ENCODE results near the gene CNOT6L.

The CNOT6L gene

DNA sequence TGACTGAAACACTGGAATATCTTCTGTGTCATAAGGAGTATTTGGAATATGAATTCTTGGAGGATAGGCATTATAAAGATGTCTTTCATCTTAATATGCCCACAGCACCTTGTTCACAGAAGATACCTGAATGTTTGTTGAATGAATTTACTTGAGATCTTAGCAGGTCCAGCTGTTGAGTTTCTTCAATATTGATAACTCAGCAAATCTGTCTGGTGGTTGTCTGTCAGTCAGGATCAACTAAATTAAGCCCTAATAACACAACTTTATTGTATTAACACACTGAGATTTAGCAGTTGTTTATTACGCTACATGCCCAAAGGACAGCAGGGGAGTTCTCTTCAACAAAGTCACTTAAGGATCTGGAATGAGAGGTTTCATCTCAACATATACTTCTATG lies 106.5 kb downstream of the CNOT6L start:
- no peak for DNase-seq (ENCODE audit: low spot score)

DNA sequence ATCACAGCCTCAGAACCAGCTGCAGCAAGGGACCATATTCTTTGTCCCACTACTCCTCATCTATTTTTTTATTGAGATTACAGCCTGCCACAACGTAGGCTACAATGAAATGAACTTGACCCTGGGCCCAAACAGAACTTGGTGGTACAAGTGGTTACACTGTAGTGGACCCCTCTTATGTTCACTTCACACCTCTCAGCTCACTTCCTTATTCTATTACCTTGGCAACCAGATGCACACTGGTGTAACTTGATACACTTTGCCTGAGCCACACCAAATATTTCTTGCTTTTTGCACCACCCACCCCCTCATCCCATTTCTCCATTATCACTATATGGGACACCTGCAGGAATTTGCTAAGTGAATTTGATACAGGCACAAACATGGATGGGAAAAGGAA lies 107.7 kb downstream of the CNOT6L start:
- no peak for DNase-seq (ENCODE audit: low spot score)

DNA sequence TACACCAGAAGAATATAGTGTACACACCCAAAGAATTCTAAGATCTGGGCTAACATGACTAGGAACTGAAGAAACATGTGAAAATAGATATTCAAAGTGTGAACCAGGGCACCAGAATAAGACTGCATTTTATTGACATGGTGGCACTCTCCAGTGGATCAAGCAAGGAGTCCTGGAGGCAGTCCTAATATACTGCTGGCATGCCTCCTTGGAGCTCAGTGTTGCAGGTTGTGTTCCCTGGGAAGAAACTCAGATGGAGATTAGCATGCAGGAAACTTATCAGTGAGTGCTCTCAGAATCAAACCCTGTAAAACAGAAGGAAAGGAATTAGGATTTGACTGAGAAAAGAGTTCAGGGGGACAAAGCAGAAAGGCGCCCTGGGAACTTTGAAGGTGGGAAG lies 108.5 kb downstream of the CNOT6L start:
- DNase-seq (ENCODE audit: low spot score): no peak

DNA sequence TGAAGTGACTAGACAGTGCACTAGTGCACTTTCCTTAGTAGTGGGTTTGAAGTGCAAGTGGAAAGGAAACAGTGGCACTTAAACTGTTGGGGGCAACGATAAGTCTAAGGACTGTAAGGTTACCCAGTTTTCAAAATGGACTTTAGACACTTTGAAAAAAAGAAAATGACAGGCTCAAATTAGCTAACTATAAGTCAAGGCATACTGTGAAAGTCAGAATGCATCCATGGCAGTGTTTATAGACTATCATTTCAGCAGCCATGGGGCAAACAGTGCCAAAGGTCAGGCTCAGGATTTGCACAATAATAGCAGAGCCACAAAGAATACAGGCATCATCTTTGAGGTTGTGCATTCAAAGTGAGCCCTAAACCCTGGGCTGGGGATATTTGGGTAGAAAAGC lies 109.1 kb downstream of the CNOT6L start:
- no peak for DNase-seq (ENCODE audit: low spot score)

DNA sequence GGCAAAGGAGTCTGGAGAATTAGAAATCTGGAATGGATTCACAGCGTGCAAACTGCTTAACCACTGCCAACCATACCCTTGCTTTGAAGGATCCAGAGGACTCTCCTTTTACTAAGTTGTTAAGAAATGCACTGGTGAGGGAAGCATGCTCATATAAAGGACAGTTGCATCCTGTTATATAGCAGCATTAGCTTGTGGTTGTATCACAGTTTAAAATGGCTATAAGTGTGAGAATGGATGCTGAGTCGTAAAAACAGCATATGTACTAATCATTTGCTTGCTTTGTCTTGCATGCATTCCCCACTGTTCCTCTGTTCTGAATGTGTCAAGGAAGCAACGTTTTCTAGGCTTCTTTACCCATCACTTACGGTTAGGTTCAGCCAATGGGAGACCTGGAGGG lies 112.5 kb downstream of the CNOT6L start:
- DNase-seq (ENCODE audit: low spot score): no peak

DNA sequence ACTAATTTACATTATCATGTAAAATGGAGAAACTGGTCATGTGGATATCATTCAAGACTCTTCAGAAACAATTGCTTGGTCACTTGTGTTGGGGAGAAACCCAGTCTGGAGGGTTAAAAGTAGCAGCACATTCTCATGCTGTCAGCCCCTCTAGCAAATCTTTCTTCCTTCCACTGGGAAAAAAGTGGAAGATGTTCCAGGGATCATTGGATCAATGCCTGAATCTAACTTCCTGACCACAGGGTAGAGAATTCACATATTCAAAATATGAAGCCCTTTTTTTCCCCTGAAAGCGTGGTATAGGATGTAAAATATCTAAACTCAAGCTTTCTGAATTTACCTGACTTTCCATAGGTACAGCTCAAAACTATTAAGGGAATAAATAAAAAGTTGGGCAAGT lies 115.5 kb downstream of the CNOT6L start:
- no peak for DNase-seq (ENCODE audit: low spot score)

DNA sequence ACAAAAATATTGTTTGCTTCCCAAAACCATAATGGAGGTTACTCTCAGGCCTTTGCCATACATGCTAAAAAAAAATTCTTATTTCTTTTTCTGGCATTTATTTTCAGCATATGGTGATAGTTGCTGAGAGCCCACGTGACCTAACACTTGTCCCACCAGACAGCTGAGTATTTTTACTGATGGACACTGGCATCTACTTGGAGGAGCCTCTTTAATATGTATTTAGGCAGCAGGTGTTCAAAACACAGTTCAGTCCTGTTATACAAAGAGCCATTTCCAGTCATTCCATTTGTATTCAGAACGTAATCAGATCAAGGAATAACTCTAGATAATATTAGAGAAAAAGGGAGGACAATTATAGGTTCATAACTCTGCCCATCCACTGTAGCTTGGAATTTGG lies 118.0 kb downstream of the CNOT6L start:
- DNase-seq (ENCODE audit: low spot score): no peak

DNA sequence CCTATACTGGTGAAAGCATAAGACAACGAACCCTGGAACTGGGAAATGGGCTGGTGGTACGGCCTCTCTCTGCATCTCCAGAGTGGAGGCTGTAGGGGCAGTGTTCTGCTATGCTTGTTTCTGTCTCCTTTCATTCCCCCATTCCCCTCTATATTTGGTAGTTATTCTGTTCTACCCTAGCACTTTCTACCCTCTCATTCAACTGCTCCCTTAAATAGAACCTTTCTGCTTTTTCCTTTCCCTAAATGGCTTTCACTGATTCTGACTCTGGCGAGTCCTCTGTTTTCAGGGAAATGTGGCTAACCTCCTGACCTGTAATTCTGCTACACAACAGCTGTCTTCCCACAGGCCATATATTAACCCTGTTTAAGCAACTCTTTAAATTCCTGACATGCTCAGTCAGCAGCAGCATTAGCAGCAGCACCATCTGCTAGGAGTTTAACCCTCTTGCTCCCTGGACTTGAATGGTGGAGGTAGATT lies 119.4 kb downstream of the CNOT6L start:
- DNase-seq (ENCODE audit: low spot score): peak; percentile 15

DNA sequence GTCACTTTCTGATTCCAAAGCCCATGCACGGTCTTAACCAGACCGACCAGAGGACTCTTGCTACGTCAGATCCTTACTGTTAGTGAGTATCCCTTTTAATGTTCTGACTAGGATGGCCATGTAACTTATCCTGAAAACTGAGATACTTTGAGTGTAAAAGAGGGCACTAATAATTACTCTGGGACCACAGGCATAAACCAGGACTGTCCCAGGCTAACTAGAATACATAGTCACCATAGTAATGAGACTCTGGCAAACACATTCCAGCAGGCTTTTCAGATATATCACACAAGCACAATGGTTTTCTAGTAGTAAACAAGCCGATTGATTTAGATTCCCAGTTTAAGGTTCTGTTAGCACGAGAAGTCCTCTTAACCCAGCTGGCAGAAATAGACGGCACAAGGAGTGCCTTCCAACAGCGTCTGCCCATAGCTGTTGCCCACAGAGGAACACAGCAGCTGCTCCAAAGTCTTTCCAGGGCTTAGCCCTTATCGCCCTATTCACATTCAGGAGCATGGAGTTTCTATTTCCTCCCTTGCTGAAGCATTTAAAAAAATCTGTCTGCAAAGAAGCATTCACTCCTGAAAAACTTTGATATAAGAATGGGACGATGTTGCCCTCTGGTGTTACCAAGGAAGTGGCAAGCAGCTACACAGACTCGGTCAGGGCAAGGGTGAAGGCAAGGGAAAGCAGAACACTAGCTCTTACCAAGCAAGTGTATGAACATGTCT lies 121.1 kb downstream of the CNOT6L start:
- DNase-seq (ENCODE audit: low spot score): no peak

DNA sequence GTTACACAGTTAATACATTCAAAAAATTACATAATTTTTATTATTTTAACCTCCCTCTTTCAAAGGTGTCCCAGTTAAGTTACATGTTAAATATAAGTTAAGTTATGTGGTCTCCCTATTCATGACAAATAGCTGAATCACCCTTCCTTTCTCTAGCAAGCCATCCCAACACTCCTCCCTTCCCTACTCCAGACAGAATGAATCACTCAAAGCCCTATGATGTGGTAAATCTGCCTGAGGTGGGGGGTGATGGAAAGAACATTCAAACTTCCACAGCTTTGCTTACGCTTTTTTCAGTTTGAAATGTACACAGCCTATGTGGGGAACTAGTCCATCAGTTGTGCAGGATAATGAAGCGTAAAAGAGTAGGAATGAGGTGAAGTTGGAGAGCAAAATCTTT lies 123.4 kb downstream of the CNOT6L start:
- DNase-seq (ENCODE audit: low spot score): no peak

DNA sequence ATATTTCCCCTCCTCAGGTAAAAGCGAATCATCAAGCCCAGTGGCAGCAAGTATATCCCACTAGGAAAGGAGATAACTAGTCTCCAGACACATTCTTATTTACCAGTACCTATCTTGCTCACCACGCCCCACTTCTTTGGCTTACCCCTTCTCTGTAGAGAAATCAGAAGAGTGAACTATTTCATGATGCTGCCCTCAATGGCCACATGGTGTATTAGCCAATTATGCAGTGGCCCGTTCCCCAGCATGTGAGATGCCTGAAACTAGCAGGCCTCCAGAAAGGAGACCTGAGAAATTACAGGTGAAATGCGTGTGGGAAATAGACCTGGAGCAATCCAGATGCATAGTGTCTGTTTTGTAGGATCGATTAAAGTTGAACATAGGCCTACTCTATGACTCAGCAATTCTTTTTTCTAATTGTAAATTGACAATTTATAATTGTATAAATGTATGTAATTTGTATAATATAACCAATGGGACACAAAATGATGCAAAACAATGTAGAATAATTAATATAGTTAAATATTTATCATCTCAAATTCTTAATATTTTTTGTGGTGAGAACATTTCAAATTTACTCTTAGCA lies 126.2 kb downstream of the CNOT6L start:
- no peak for DNase-seq (ENCODE audit: low spot score)

DNA sequence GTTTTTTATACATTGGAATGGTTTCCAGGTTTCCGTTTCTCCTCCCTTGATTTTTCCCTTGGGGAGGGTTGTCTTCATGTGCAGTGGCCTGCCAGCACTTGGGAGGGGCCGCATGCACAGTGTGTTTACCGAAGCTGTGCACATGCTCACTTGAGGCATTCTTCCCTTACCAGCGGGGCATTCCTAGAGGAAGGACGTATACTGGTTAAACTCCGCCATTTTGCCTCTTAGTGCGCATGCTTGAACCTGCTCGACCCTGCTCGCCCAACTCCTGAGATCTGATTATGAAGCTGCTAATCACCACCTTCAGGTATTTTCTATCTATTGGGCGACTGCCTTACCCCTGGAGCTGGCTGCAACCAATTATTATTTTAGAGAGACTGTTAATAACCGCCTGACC lies 137.4 kb downstream of the CNOT6L start:
- DNase-seq (ENCODE audit: low spot score): no peak

DNA sequence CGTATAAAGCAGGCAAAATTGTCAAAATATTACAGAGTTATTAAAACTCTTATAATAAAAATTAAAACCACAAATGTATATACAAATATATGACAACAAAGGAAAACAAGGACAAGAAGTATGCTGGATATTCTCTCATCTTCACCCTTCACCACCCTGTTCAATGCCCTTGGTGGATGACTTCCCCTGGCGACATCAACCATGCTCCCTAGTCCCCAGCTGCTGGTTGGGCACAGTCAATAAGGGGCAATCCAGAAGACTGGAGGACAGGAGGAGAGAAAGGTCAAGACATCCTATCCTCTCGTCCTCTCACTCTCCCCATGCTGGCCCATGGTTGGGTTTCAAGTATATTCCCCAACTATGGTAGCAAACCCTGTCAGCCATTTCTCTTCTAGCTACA lies 142.3 kb downstream of the CNOT6L start:
- no peak for DNase-seq (ENCODE audit: low spot score)

DNA sequence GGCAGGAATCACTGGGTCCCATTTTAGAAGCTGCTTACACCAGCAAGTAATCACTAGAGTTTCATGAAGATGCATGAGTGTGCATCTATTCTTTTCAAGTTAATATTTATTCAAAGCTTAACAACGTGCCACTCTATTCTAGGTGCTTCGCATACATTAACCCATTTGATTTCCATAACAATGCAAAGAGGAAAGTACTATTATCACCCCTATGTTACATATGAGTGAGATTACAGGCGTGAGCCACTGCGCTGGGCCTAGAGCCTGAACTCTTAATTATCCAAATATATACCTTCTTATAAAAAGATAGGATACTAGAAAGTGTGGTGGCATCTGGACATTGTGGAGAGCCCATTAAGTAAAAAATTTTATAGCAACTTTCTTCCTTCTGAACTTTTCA lies 148.1 kb downstream of the CNOT6L start:
- no peak for DNase-seq (ENCODE audit: low spot score)

DNA sequence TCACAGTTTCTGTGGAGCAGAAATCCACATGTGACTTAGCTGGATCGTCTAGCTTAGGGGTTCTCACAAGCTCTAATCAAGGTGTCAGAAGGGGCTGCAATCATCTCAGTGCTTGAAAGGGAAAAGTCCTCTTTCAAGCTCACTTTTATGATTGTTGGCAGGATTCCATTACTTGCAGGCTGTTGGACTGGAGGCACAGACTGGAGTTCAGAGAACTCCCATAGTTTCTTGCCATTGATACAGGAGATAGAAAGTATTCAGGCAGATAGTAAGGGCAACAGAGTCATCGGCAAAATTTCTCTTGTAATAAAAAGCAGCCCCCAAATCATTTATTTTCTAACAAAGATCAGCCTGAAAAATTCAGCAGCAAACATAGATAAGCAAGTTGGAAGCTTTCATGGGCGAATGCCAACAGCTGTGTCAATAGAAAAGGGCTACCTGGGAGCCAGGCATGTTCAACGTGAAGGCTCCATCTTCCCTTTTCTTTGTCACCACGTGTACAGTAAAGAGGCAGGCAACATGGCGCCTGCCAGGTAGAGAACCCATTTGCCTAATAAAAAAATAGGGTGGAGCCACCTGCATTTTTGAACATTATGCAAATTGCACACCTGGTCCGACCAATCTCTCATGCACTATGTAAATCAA lies 149.1 kb downstream of the CNOT6L start:
- no peak for DNase-seq (ENCODE audit: low spot score)

DNA sequence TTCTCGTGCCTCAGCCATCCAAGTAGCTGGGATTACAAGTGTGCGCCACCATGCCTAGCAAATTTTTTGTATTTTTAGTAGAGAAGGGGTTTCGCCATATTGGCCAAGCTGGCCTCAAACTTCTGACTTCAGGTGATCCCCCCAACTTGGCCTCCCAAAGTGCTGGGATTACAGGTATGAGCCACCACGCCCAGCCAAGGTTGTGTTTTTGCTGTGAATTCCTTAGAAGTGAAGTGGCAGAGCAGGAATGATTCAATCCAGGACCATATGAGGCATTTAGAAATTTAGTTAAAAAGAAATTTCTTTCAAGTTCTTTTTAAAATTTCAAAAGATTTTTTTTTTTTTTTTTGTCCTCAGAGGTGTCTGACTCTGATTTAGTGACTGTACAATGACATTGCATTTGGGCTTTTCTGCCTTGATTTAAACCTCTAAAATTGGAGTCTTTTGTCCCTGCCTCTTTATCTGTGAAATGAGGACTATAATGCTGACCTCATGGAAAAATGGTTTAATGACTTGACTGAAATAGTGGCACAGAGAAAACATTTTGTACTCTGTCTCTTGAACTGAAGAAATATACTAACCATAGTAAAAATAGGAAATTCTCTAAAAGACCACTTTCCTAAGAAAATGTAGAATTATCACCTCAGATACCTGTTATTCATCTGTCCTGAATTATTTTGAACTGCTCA lies 153.6 kb downstream of the CNOT6L start:
- no peak for DNase-seq (ENCODE audit: low spot score)
